ENCODE measurements around the gene TMEM44. TPM values are rescaled to one million over a fixed set of nuclear protein-coding genes. Genes with fewer than 3 reads are reported as not detected.

The TMEM44 gene
- total and polyA plus RNA-seq, 7 experiments from 2014 or later = 0.33 to 2.6 (median 1.3) TPM

DNA sequence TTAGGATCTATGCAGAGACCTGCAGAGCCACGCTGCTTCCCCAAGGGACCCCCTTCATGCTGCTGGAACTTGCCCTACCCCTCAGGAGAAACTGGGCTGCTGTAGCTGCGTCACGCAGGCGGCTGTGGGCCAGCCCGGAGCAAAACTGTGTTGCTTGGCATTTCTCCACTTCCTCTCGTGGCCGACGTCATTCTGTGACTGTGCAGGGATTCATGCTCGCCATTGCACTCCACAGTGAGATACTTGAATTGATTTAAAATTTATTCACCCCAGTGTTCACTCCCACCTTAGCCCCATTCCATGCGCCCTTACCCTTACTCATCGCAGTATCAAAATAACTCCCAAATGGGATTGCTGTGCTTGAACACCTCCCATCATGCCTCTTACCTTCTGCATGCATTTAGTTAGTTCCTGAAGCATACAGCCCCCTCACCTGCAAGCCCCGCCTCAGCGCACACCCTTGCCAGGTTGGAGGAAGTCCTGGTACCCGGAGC, 45.7 kb downstream of the TMEM44 start:
- ChIA-PET POLR2A (no interaction called here), CTCF (no interaction called here)
- H3K27me3 ChIP-seq (ENCODE audit: control insufficient read depth in 2 of 2, insufficient read depth in 2 of 2, low read length in 2 of 2) = no peaks in the 10 kb centered on the region
- Mint-ChIP-seq H3K9me3 (peaks cover 2 to 46% (median 15%) of the 10 kb centered on the region in 11 donors), H3K36me3 (peaks cover 7 to 28% (median 15%) of the 10 kb centered on the region in 5 donors), H3K27me3 (no peaks in the 10 kb centered on the region), H3K27ac (peak overlapping the region in 1 of 9 donors; percentile 63), H3K4me3 (no peak overlapping the region), H3K4me1 (peaks cover 8 to 30% (median 12%) of the 10 kb centered on the region in 7 donors)
- H3K4me1 ChIP-seq (ENCODE audit: control insufficient read depth in 2 of 2, insufficient read depth in 2 of 2, low read length in 2 of 2) = peaks cover 8 to 11% of the 10 kb centered on the region in 2 donors
- peaks cover 0 to 10% (median 0%) of the 10 kb centered on the region in 3 experiments for H3K9me3 ChIP-seq (ENCODE audit: control insufficient read depth in 2 of 3, low read length in 3 of 3)
- no peak for DNase-seq
- H3K27ac ChIP-seq (ENCODE audit: low read depth, low read length) = no peak overlapping the region
- intact Hi-C loops (cut with micrococcal nuclease) = loop anchor here in 1 of 2 donors (10.0 kb wide), 1 partner anchor 453 kb away; the partner anchor contains the start of gene HES1
- peak; percentile 31 for ATAC-seq
- no peak overlapping the region for H3K4me3 ChIP-seq (ENCODE audit: low read length)
- H3K36me3 ChIP-seq (ENCODE audit: control insufficient read depth in 2 of 3, insufficient read depth in 3 of 3, low read length in 3 of 3) = no peaks in the 10 kb centered on the region

DNA sequence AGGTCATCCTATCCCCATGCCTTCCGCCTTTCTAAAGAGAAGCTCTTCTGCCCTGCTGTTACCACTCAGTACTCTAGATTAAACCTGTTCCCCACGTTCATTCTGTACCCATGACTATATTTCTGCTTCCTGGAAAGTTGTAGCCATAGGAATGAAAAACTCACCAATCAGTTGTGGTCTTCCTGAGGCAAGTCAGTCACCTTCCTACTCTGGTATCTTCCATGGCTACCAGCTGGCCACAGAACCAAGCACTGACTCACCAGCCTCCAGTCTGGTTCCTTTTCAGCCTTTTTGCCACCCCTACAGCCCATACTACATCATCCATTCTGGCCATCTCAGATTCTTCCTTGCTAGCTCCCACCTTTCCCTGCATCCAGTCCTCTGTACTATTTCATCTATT, 46.4 kb downstream of the TMEM44 start:
- H3K27ac ChIP-seq (ENCODE audit: low read depth, low read length) = no peak overlapping the region
- peaks cover 0 to 10% (median 0%) of the 10 kb centered on the region in 3 experiments for H3K9me3 ChIP-seq (ENCODE audit: control insufficient read depth in 2 of 3, low read length in 3 of 3)
- ChIA-PET POLR2A (interaction anchor here (1.2 kb wide), 1 partner anchor 190 kb away, joined by 3 read pairs; no protein-coding TSS in a partner anchor), CTCF (interaction anchor here (1.0 kb wide), 1 partner anchor 8 kb away, joined by 3 read pairs; no protein-coding TSS in a partner anchor)
- Mint-ChIP-seq H3K27ac (peak overlapping the region in 2 of 9 donors; percentile 15 to 63), H3K27me3 (no peaks in the 10 kb centered on the region), H3K9me3 (peaks cover 2 to 46% (median 15%) of the 10 kb centered on the region in 11 donors), H3K4me1 (peaks cover 8 to 30% (median 12%) of the 10 kb centered on the region in 7 donors), H3K4me3 (peak overlapping the region in 1 of 10 donors; percentile 2), H3K36me3 (peaks cover 7 to 28% (median 15%) of the 10 kb centered on the region in 5 donors)
- peaks cover 8 to 11% of the 10 kb centered on the region in 2 donors for H3K4me1 ChIP-seq (ENCODE audit: control insufficient read depth in 2 of 2, insufficient read depth in 2 of 2, low read length in 2 of 2)
- no peak overlapping the region for H3K4me3 ChIP-seq (ENCODE audit: low read length)
- intact Hi-C loops (cut with micrococcal nuclease) = loop anchor here in 1 of 2 donors (10.0 kb wide), 1 partner anchor 452 kb away; the partner anchor contains the start of gene HES1
- H3K27me3 ChIP-seq (ENCODE audit: control insufficient read depth in 2 of 2, insufficient read depth in 2 of 2, low read length in 2 of 2) = no peaks in the 10 kb centered on the region
- peak; percentile 42 for ATAC-seq
- DNase-seq = no peak
- H3K36me3 ChIP-seq (ENCODE audit: control insufficient read depth in 2 of 3, insufficient read depth in 3 of 3, low read length in 3 of 3) = no peaks in the 10 kb centered on the region

DNA sequence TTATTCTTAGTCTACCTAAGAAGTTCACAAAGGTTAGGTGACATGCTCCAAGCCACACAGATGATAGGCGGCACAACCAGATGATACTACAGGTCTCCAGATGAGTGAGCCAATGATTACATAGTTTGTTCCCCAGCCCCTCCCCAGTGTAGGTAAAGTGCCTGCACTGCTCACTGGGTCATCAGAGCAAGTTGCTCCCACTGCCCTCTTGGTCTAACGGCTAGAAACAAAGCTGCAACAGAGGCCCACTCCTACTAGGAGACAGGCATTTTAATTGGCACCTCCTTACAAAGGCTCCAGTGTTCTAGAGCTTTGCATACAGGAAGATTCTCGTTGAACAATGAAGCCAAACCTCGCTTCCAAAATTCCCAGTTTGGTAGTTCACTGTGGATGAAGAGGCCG, 47.3 kb downstream of the TMEM44 start:
- ChIA-PET CTCF (interaction anchor here (1.0 kb wide), 1 partner anchor 9 kb away, joined by 3 read pairs; no protein-coding TSS in a partner anchor), POLR2A (interaction anchor here (1.2 kb wide), 1 partner anchor 189 kb away, joined by 3 read pairs; no protein-coding TSS in a partner anchor)
- no peaks in the 10 kb centered on the region for H3K36me3 ChIP-seq (ENCODE audit: control insufficient read depth in 2 of 3, insufficient read depth in 3 of 3, low read length in 3 of 3)
- ATAC-seq (no peak), DNase-seq (no peak)
- Mint-ChIP-seq H3K9me3 (peaks cover 2 to 46% (median 15%) of the 10 kb centered on the region in 11 donors), H3K4me1 (peaks cover 8 to 30% (median 12%) of the 10 kb centered on the region in 7 donors), H3K27ac (peak overlapping the region in 4 of 9 donors; percentile 16 to 71 (median 50)), H3K4me3 (peak overlapping the region in 7 of 10 donors; percentile 1 to 67 (median 32)), H3K27me3 (no peaks in the 10 kb centered on the region), H3K36me3 (peaks cover 7 to 28% (median 15%) of the 10 kb centered on the region in 5 donors)
- peaks cover 8 to 11% of the 10 kb centered on the region in 2 donors for H3K4me1 ChIP-seq (ENCODE audit: control insufficient read depth in 2 of 2, insufficient read depth in 2 of 2, low read length in 2 of 2)
- peaks cover 0 to 10% (median 0%) of the 10 kb centered on the region in 3 experiments for H3K9me3 ChIP-seq (ENCODE audit: control insufficient read depth in 2 of 3, low read length in 3 of 3)
- intact Hi-C loops (cut with micrococcal nuclease) = loop anchor here in 1 of 2 donors (1.0 to 10.0 kb wide), 3 partner anchors 8 to 451 kb away; partner anchors contain the start of genes HES1 and TMEM44
- H3K27me3 ChIP-seq (ENCODE audit: control insufficient read depth in 2 of 2, insufficient read depth in 2 of 2, low read length in 2 of 2) = no peaks in the 10 kb centered on the region
- no peak overlapping the region for H3K27ac ChIP-seq (ENCODE audit: low read depth, low read length)
- H3K4me3 ChIP-seq (ENCODE audit: low read length) = no peak overlapping the region

- no peak for ATAC-seq
- DNase-seq = no peak
- intact Hi-C loops (cut with micrococcal nuclease) = loop anchor here (1.0 to 10.0 kb wide), 9 partner anchors 9 to 993 kb away; partner anchors contain the start of genes GP5 (in 2 of the 2), LSG1 (in 2 of the 2), ATP13A3 (in 1 of the 2) and HES1 (in 1 of the 2)
- Histone ChIP-seq H3K36me3 (ENCODE audit: control insufficient read depth in 2 of 3, insufficient read depth in 3 of 3, low read length in 3 of 3) (no peaks in the 10 kb centered on the region), H3K4me1 (ENCODE audit: control insufficient read depth in 2 of 2, insufficient read depth in 2 of 2, low read length in 2 of 2) (peaks cover 8 to 11% of the 10 kb centered on the region in 2 donors), H3K4me3 (ENCODE audit: low read length) (no peak overlapping the region), H3K9me3 (ENCODE audit: control insufficient read depth in 2 of 3, low read length in 3 of 3) (peaks cover 0 to 10% (median 0%) of the 10 kb centered on the region in 3 experiments), H3K27me3 (ENCODE audit: control insufficient read depth in 2 of 2, insufficient read depth in 2 of 2, low read length in 2 of 2) (no peaks in the 10 kb centered on the region), H3K27ac (ENCODE audit: low read depth, low read length) (no peak overlapping the region)
- Mint-ChIP-seq H3K27me3 (no peaks in the 10 kb centered on the region), H3K9me3 (peaks cover 2 to 46% (median 15%) of the 10 kb centered on the region in 11 donors), H3K4me3 (peak overlapping the region; percentile 32 to 96 (median 73)), H3K36me3 (peaks cover 7 to 27% (median 15%) of the 10 kb centered on the region in 5 donors), H3K27ac (peak overlapping the region; percentile 16 to 99 (median 71)), H3K4me1 (peaks cover 8 to 30% (median 12%) of the 10 kb centered on the region in 7 donors)
- ChIA-PET POLR2A (interaction anchor here (1.0 to 2.6 kb wide), 6 partner anchors 9 to 189 kb away, joined by 3 to 17 read pairs (median 6); partner anchors contain the start of gene LSG1), CTCF (no interaction called here)
Observed at GRCh38 chr3:194584866-194585265, 48.4 kb downstream of the TMEM44 start.

GRCh38 chr3:194584320-194584776, 48.9 kb downstream of the TMEM44 start:
- ATAC-seq (no peak), DNase-seq (no peak)
- peak overlapping the region; percentile 84 to 96 (median 93) for H3K4me3 Mint-ChIP-seq
- intact Hi-C loops (cut with micrococcal nuclease) = loop anchor here (1.0 to 10.0 kb wide), 8 partner anchors 48 to 992 kb away; partner anchors contain the start of genes GP5 (in 2 of the 2), LSG1 (in 2 of the 2), ATP13A3 (in 1 of the 2) and HES1 (in 1 of the 2)
- peak overlapping the region; percentile 93 to 99 (median 96) for H3K27ac Mint-ChIP-seq
- H3K9me3 ChIP-seq (ENCODE audit: control insufficient read depth in 2 of 3, low read length in 3 of 3) = peaks cover 0 to 10% (median 0%) of the 10 kb centered on the region in 3 experiments
- ChIA-PET CTCF (no interaction called here), POLR2A (interaction anchor here (1.0 to 2.6 kb wide), 8 partner anchors 9 to 188 kb away, joined by 3 to 17 read pairs (median 6); partner anchors contain the start of gene LSG1)
- H3K27me3 Mint-ChIP-seq = no peaks in the 10 kb centered on the region
- no peaks in the 10 kb centered on the region for H3K27me3 ChIP-seq (ENCODE audit: control insufficient read depth in 2 of 2, insufficient read depth in 2 of 2, low read length in 2 of 2)
- H3K4me1 ChIP-seq (ENCODE audit: control insufficient read depth in 2 of 2, insufficient read depth in 2 of 2, low read length in 2 of 2) = peaks cover 8 to 11% of the 10 kb centered on the region in 2 donors
- H3K9me3 Mint-ChIP-seq = peaks cover 2 to 46% (median 15%) of the 10 kb centered on the region in 11 donors
- H3K4me3 ChIP-seq (ENCODE audit: low read length) = peak overlapping the region; percentile 81
- H3K27ac ChIP-seq (ENCODE audit: low read depth, low read length) = peak overlapping the region; percentile 79
- H3K36me3 ChIP-seq (ENCODE audit: control insufficient read depth in 2 of 3, insufficient read depth in 3 of 3, low read length in 3 of 3) = no peaks in the 10 kb centered on the region
- H3K4me1 Mint-ChIP-seq = peaks cover 8 to 30% (median 12%) of the 10 kb centered on the region in 7 donors
- peaks cover 7 to 23% (median 13%) of the 10 kb centered on the region in 5 donors for H3K36me3 Mint-ChIP-seq
